K562 (cell line): ENCODE measurements around the gene HRG. TPM values are rescaled to one million over a fixed set of nuclear protein-coding genes. Genes with fewer than 3 reads are reported as not detected.

Source experiments
- CBFB ChIP-seq: sonication (generic); formaldehyde crosslinking; IDR thresholded peaks from 2 replicates; pipeline ENCODE4 v1.4.0; 2020; ENCODE audit warnings: mild to moderate bottlenecking, missing genetic modification reagents
- DMBX1 ChIP-seq: fragments of 250-450 bp; sonication (Bioruptor Pico); IDR thresholded peaks from 2 replicates; pipeline ENCODE4 v1.8.0; 2022; ENCODE audit warnings: inconsistent platforms, mild to moderate bottlenecking, moderate library complexity, borderline replicate concordance
- MAFF ChIP-seq: IDR thresholded peaks from 2 replicates; pipeline ENCODE4 v1.6.1; 2012; ENCODE audit warnings: low read length, improper control_type of control experiment
- RB1 ChIP-seq: fragments of 450-650 bp; IDR thresholded peaks from 2 replicates; pipeline ENCODE4 v1.6.1; 2017; ENCODE audit warnings: low read depth, mild to moderate bottlenecking
- SLC30A9 ChIP-seq: fragments of 250-450 bp; sonication (Bioruptor Pico); IDR thresholded peaks from 2 replicates; pipeline ENCODE4 v1.8.0; 2022; ENCODE audit warnings: mild to moderate bottlenecking, moderate library complexity
- TAL1 ChIP-seq: fragments of 450-650 bp; IDR thresholded peaks from 2 replicates; pipeline ENCODE4 v1.6.1; 2016; ENCODE audit warnings: mild to moderate bottlenecking
- U2AF1 ChIP-seq: fragments of 200-400 bp; formaldehyde crosslinking; optimal IDR thresholded peaks from 2 replicates; pipeline ENCODE3; 2017; ENCODE audit warnings: mild to moderate bottlenecking, low read depth, low read length, moderate library complexity
- ZNF174 ChIP-seq: fragments of 250-450 bp; sonication (Bioruptor Pico); IDR thresholded peaks from 2 replicates; pipeline ENCODE4 v1.4.0; 2020; ENCODE audit warnings: mild to moderate bottlenecking
- ZNF408 ChIP-seq: fragments of 250-450 bp; sonication (Bioruptor Pico); IDR thresholded peaks from 2 replicates; pipeline ENCODE4 v1.4.0; 2020; ENCODE audit warnings: low read depth, mild to moderate bottlenecking, moderate library complexity
- polyA plus RNA-seq, 8 experiments: library from polyadenylated mRNA; depleted of rRNA in 4 of 8; stranded (reverse) in 5 of 8; unstranded in 3 of 8; fragments of >200 nt; fragmentation: Nextera tagmentation in 2 of 8; fragmentation: Illumina TruSeq in 1 of 8; extraction: Ambion mirVana in 2 of 8; extraction: Trizol in 1 of 8; gene quantifications; 2 replicates each; pipeline versions ENCODE4 v1.2.1 to v1.2.3, GENCODE V29; 2011 to 2014; ENCODE audit warnings: inconsistent platforms in 1 of 8, missing spikeins in 1 of 8
- total RNA-seq, 7 experiments: library from RNA; depleted of rRNA in 6 of 7; stranded (reverse); fragments of >200 nt in 6 of 7; fragmentation: Illumina TruSeq in 2 of 7; extraction: Trizol in 2 of 7; gene quantifications; 2 replicates each; pipeline versions ENCODE4 v1.2.1 to v1.2.3, GENCODE V29; 2011 to 2021; ENCODE audit warnings: low replicate concordance in 1 of 7
- TF ChIP-seq, protein P1 (sequence below): fragments of 450-650 bp; IDR thresholded peaks from 2 replicates; pipeline ENCODE4 v1.6.1; 2016; ENCODE audit warnings: mild to moderate bottlenecking, moderate library complexity
- TF ChIP-seq, protein P2 (sequence below): sonication (generic); formaldehyde crosslinking; IDR thresholded peaks from 2 replicates; pipeline ENCODE4 v1.8.0; 2022; ENCODE audit warnings: missing genetic modification reagents, mild to moderate bottlenecking, borderline replicate concordance
- TF ChIP-seq, protein P3 (sequence below): fragments of 250-450 bp; sonication (Bioruptor Pico); IDR thresholded peaks from 2 replicates; pipeline ENCODE4 v1.4.0; 2020; ENCODE audit warnings: mild to moderate bottlenecking, moderate library complexity

HRG gene
- total and polyA plus RNA-seq, 9 of the 15 experiments (the other 6 are each of a cell fraction or from before 2014, with no cell fraction given): not detected

DNA sequence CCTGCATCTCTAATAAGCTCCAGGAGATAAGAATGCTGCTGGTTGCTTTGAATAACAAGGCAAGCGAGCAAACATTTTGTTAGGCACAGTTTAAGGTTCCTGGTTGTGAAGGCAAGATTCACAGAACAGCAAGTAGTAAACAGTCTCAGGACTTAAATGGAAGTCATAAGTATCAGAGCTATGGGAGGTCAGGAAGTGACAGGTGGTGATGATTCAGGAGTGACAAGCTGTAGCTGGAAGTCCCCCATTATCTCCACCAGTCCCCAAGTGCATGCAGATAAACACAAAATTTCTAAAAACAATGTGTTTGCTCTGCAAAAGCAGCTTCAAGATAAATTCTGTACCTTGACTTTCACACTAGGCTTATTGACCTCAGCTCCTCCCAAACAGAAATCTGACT lies 22.3 kb upstream of the HRG start (continued):
- TF ChIP-seq, protein P1, sequence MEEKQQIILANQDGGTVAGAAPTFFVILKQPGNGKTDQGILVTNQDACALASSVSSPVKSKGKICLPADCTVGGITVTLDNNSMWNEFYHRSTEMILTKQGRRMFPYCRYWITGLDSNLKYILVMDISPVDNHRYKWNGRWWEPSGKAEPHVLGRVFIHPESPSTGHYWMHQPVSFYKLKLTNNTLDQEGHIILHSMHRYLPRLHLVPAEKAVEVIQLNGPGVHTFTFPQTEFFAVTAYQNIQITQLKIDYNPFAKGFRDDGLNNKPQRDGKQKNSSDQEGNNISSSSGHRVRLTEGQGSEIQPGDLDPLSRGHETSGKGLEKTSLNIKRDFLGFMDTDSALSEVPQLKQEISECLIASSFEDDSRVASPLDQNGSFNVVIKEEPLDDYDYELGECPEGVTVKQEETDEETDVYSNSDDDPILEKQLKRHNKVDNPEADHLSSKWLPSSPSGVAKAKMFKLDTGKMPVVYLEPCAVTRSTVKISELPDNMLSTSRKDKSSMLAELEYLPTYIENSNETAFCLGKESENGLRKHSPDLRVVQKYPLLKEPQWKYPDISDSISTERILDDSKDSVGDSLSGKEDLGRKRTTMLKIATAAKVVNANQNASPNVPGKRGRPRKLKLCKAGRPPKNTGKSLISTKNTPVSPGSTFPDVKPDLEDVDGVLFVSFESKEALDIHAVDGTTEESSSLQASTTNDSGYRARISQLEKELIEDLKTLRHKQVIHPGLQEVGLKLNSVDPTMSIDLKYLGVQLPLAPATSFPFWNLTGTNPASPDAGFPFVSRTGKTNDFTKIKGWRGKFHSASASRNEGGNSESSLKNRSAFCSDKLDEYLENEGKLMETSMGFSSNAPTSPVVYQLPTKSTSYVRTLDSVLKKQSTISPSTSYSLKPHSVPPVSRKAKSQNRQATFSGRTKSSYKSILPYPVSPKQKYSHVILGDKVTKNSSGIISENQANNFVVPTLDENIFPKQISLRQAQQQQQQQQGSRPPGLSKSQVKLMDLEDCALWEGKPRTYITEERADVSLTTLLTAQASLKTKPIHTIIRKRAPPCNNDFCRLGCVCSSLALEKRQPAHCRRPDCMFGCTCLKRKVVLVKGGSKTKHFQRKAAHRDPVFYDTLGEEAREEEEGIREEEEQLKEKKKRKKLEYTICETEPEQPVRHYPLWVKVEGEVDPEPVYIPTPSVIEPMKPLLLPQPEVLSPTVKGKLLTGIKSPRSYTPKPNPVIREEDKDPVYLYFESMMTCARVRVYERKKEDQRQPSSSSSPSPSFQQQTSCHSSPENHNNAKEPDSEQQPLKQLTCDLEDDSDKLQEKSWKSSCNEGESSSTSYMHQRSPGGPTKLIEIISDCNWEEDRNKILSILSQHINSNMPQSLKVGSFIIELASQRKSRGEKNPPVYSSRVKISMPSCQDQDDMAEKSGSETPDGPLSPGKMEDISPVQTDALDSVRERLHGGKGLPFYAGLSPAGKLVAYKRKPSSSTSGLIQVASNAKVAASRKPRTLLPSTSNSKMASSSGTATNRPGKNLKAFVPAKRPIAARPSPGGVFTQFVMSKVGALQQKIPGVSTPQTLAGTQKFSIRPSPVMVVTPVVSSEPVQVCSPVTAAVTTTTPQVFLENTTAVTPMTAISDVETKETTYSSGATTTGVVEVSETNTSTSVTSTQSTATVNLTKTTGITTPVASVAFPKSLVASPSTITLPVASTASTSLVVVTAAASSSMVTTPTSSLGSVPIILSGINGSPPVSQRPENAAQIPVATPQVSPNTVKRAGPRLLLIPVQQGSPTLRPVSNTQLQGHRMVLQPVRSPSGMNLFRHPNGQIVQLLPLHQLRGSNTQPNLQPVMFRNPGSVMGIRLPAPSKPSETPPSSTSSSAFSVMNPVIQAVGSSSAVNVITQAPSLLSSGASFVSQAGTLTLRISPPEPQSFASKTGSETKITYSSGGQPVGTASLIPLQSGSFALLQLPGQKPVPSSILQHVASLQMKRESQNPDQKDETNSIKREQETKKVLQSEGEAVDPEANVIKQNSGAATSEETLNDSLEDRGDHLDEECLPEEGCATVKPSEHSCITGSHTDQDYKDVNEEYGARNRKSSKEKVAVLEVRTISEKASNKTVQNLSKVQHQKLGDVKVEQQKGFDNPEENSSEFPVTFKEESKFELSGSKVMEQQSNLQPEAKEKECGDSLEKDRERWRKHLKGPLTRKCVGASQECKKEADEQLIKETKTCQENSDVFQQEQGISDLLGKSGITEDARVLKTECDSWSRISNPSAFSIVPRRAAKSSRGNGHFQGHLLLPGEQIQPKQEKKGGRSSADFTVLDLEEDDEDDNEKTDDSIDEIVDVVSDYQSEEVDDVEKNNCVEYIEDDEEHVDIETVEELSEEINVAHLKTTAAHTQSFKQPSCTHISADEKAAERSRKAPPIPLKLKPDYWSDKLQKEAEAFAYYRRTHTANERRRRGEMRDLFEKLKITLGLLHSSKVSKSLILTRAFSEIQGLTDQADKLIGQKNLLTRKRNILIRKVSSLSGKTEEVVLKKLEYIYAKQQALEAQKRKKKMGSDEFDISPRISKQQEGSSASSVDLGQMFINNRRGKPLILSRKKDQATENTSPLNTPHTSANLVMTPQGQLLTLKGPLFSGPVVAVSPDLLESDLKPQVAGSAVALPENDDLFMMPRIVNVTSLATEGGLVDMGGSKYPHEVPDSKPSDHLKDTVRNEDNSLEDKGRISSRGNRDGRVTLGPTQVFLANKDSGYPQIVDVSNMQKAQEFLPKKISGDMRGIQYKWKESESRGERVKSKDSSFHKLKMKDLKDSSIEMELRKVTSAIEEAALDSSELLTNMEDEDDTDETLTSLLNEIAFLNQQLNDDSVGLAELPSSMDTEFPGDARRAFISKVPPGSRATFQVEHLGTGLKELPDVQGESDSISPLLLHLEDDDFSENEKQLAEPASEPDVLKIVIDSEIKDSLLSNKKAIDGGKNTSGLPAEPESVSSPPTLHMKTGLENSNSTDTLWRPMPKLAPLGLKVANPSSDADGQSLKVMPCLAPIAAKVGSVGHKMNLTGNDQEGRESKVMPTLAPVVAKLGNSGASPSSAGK: no peak
- no peak for TF ChIP-seq ZNF408 (CRISPR knock-in tag)
- TF ChIP-seq RB1: no peak
- no peak for TF ChIP-seq ZNF174 (CRISPR knock-in tag)
- no peak for TF ChIP-seq U2AF1
- TF ChIP-seq SLC30A9 (CRISPR knock-in tag): no peak
- peak; percentile 47 for TF ChIP-seq TAL1
- no peak for TF ChIP-seq DMBX1
- TF ChIP-seq CBFB (CRISPR knock-in tag): no peak
- TF ChIP-seq, protein P2, sequence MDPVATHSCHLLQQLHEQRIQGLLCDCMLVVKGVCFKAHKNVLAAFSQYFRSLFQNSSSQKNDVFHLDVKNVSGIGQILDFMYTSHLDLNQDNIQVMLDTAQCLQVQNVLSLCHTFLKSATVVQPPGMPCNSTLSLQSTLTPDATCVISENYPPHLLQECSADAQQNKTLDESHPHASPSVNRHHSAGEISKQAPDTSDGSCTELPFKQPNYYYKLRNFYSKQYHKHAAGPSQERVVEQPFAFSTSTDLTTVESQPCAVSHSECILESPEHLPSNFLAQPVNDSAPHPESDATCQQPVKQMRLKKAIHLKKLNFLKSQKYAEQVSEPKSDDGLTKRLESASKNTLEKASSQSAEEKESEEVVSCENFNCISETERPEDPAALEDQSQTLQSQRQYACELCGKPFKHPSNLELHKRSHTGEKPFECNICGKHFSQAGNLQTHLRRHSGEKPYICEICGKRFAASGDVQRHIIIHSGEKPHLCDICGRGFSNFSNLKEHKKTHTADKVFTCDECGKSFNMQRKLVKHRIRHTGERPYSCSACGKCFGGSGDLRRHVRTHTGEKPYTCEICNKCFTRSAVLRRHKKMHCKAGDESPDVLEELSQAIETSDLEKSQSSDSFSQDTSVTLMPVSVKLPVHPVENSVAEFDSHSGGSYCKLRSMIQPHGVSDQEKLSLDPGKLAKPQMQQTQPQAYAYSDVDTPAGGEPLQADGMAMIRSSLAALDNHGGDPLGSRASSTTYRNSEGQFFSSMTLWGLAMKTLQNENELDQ: no peak
- no peak for TF ChIP-seq MAFF
- TF ChIP-seq, protein P3, sequence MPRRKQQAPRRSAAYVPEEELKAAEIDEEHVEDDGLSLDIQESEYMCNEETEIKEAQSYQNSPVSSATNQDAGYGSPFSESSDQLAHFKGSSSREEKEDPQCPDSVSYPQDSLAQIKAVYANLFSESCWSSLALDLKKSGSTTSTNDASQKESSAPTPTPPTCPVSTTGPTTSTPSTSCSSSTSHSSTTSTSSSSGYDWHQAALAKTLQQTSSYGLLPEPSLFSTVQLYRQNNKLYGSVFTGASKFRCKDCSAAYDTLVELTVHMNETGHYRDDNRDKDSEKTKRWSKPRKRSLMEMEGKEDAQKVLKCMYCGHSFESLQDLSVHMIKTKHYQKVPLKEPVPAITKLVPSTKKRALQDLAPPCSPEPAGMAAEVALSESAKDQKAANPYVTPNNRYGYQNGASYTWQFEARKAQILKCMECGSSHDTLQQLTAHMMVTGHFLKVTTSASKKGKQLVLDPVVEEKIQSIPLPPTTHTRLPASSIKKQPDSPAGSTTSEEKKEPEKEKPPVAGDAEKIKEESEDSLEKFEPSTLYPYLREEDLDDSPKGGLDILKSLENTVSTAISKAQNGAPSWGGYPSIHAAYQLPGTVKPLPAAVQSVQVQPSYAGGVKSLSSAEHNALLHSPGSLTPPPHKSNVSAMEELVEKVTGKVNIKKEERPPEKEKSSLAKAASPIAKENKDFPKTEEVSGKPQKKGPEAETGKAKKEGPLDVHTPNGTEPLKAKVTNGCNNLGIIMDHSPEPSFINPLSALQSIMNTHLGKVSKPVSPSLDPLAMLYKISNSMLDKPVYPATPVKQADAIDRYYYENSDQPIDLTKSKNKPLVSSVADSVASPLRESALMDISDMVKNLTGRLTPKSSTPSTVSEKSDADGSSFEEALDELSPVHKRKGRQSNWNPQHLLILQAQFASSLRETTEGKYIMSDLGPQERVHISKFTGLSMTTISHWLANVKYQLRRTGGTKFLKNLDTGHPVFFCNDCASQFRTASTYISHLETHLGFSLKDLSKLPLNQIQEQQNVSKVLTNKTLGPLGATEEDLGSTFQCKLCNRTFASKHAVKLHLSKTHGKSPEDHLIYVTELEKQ (CRISPR knock-in tag): no peak
